Naive thymus-derived CD4-positive, alpha-beta T cell (primary cell): ENCODE results near the gene NKAIN2. TPM values are rescaled to one million over a fixed set of nuclear protein-coding genes. Genes with fewer than 3 reads are reported as not detected.
A peak's percentile ranks its signal among the peaks of the same experiment; 100 is the strongest.

Experiments used
- ATAC-seq: fragments of 150-1000 bp; cut with Tn5 transposase; 2 replicates; pipeline ENCODE4 v1.10.0; 2021; ENCODE audit warnings: mild to moderate bottlenecking, moderate library complexity
- CTCF ChIA-PET: fragments of 350-600 bp; sonication (Branson Sonifier 250); formaldehyde crosslinking; loops from one replicate; lab custom pipeline; 2021; ENCODE audit warnings: antibody characterized with exemption; lab: Charles Lee
- POLR2A ChIA-PET: fragments of 350-600 bp; sonication (Branson Sonifier 250); formaldehyde crosslinking; loops from one replicate; lab custom pipeline; 2021; ENCODE audit warnings: antibody characterized with exemption, inconsistent platforms; lab: Charles Lee
- DNase-seq, 9 donors: peaks; one replicate each; pipeline versions ENCODE4 v3.0.0 to v3.0.0-alpha.2; 2020 to 2022; ENCODE audit warnings: mixed read lengths in 1 of 9
- H3K27ac ChIP-seq: one replicate; pipeline ENCODE4 v1.7.0; 2013; ENCODE audit warnings: mild to moderate bottlenecking, low read depth, low read length, moderate library complexity
- H3K27me3 ChIP-seq, 2 donors: one replicate each; pipeline ENCODE4 v1.7.0; 2013; ENCODE audit warnings: low read length in 2 of 2, mild to moderate bottlenecking in 2 of 2, moderate library complexity in 2 of 2; ENCODE audit not compliant: control insufficient read depth in 2 of 2, insufficient read depth in 2 of 2
- H3K36me3 ChIP-seq, 3 experiments: 1 replicate in 2 of 3; 2 replicates in 1 of 3; pipeline ENCODE4 v1.7.0; 2013; ENCODE audit warnings: low read length in 3 of 3, mild to moderate bottlenecking in 3 of 3, moderate library complexity in 1 of 3; ENCODE audit not compliant: insufficient read depth in 3 of 3, control insufficient read depth in 2 of 3
- H3K4me1 ChIP-seq, 2 donors: one replicate each; pipeline ENCODE4 v1.7.0; 2013; ENCODE audit warnings: low read length in 2 of 2, mild to moderate bottlenecking in 2 of 2, moderate library complexity in 1 of 2; ENCODE audit not compliant: control insufficient read depth in 2 of 2, insufficient read depth in 2 of 2
- H3K4me3 ChIP-seq: 2 replicates; pipeline ENCODE4 v1.7.0; 2013; ENCODE audit warnings: mild to moderate bottlenecking, low read length
- H3K9me3 ChIP-seq, 3 experiments: 1 replicate in 2 of 3; 2 replicates in 1 of 3; pipeline ENCODE4 v1.7.0; 2013; ENCODE audit warnings: low read length in 3 of 3; ENCODE audit not compliant: control insufficient read depth in 2 of 3
- H3K27ac Mint-ChIP-seq, 9 donors: one replicate each; pipeline ENCODE4 v1.8.0; 2020 to 2022; ENCODE audit warnings: mixed read lengths in 9 of 9, mild to moderate bottlenecking in 8 of 9, moderate library complexity in 5 of 9, inconsistent platforms in 2 of 9
- H3K27me3 Mint-ChIP-seq, 5 donors: one replicate each; pipeline ENCODE4 v1.8.0; 2021 to 2022; ENCODE audit warnings: mixed read lengths in 5 of 5, mild to moderate bottlenecking in 1 of 5
- H3K36me3 Mint-ChIP-seq, 5 donors: one replicate each; pipeline ENCODE4 v1.8.0; 2020 to 2022; ENCODE audit warnings: mixed read lengths in 5 of 5, mild to moderate bottlenecking in 3 of 5, inconsistent platforms in 1 of 5
- H3K4me1 Mint-ChIP-seq, 7 donors: one replicate each; pipeline ENCODE4 v1.8.0; 2020 to 2022; ENCODE audit warnings: mixed read lengths in 7 of 7, mild to moderate bottlenecking in 3 of 7, inconsistent platforms in 1 of 7
- H3K4me3 Mint-ChIP-seq, 10 donors: one replicate each; pipeline ENCODE4 v1.8.0; 2020 to 2022; ENCODE audit warnings: mild to moderate bottlenecking in 10 of 10, mixed read lengths in 10 of 10, moderate library complexity in 6 of 10, inconsistent platforms in 2 of 10
- H3K9me3 Mint-ChIP-seq, 11 donors: one replicate each; pipeline ENCODE4 v1.8.0; 2020 to 2022; ENCODE audit warnings: mixed read lengths in 11 of 11, mild to moderate bottlenecking in 4 of 11, inconsistent platforms in 1 of 11, moderate library complexity in 1 of 11
- intact Hi-C, 2 donors: fragments of 100-400 bp; cut with micrococcal nuclease; formaldehyde crosslinking; loops; one replicate each; pipeline ENCODE4 v1.15.1; 2023
- polyA plus RNA-seq, 2 donors: library from polyadenylated mRNA; unstranded; fragments of 300-500 nt; fragmentation: Illumina TruSeq; gene quantifications; one replicate each; pipeline ENCODE4 v1.2.3, GENCODE V29; 2021
- total RNA-seq, 6 experiments: library from RNA in 5 of 6; stranded (reverse) in 5 of 6; gene quantifications; 1 replicate in 5 of 6; 2 replicates in 1 of 6; pipeline ENCODE4 v1.2.3 and lab custom pipeline; 2021 to 2026

Gene NKAIN2
- total and polyA plus RNA-seq, 7 experiments from 2014 or later: 0.21 to 2.9 TPM; not detected in 5

- no peak for ATAC-seq
- intact Hi-C loops: loop anchor here in 1 of 2 donors (5.0 kb wide), 1 partner anchor 1047 kb away; no protein-coding TSS in a partner anchor
- Histone ChIP-seq H3K4me1 (no peaks in the 10 kb centered on the region), H3K27me3 (no peaks in the 10 kb centered on the region), H3K4me3 (no peak overlapping the region), H3K9me3 (no peaks in the 10 kb centered on the region), H3K36me3 (no peaks in the 10 kb centered on the region), H3K27ac (no peak overlapping the region)
- DNase-seq: no peak
- Mint-ChIP-seq H3K36me3 (peaks cover 0 to 4% (median 0%) of the 10 kb centered on the region in 5 donors), H3K4me3 (peak overlapping the region in 6 of 10 donors; percentile 1 to 81 (median 58)), H3K9me3 (no peaks in the 10 kb centered on the region), H3K4me1 (peaks cover 4 to 14% (median 8%) of the 10 kb centered on the region in 7 donors), H3K27ac (no peak overlapping the region), H3K27me3 (peaks cover 46 to 62% (median 50%) of the 10 kb centered on the region in 5 donors)
- CTCF ChIA-PET: interaction anchor here (0.6 kb wide), 1 partner anchor 10 kb away, joined by 3 read pairs; no protein-coding TSS in a partner anchor
- POLR2A ChIA-PET: no interaction called here
These were observed 1.3 kb downstream of the NKAIN2 start for GRCh38 chr6:123804787-123805540.

GRCh38 chr6:123805921-123806320 lies 2.3 kb downstream of the NKAIN2 start:
- ATAC-seq: no peak
- POLR2A ChIA-PET: no interaction called here
- Mint-ChIP-seq H3K27me3 (peaks cover 43 to 61% (median 49%) of the 10 kb centered on the region in 5 donors), H3K9me3 (no peaks in the 10 kb centered on the region), H3K36me3 (peaks cover 0 to 4% (median 0%) of the 10 kb centered on the region in 5 donors), H3K4me1 (peaks cover 4 to 14% (median 8%) of the 10 kb centered on the region in 7 donors), H3K27ac (no peak overlapping the region), H3K4me3 (no peak overlapping the region)
- Histone ChIP-seq H3K4me3 (no peak overlapping the region), H3K36me3 (no peaks in the 10 kb centered on the region), H3K9me3 (no peaks in the 10 kb centered on the region), H3K27ac (no peak overlapping the region), H3K4me1 (no peaks in the 10 kb centered on the region), H3K27me3 (no peaks in the 10 kb centered on the region)
- CTCF ChIA-PET: no interaction called here
- DNase-seq: no peak
- intact Hi-C loops: no loop called here

- peaks cover 40 to 57% (median 46%) of the 10 kb centered on the region in 5 donors for H3K27me3 Mint-ChIP-seq
These were observed 2.9 kb downstream of the NKAIN2 start for GRCh38 chr6:123806561-123806960.

GRCh38 chr6:123808556-123808955 lies 4.9 kb downstream of the NKAIN2 start:
- H3K27me3 Mint-ChIP-seq: peaks cover 33 to 49% (median 37%) of the 10 kb centered on the region in 5 donors
- no peak for DNase-seq
- no peaks in the 10 kb centered on the region for H3K9me3 Mint-ChIP-seq
- no peak for ATAC-seq
- intact Hi-C loops: no loop called here
- peaks cover 3 to 9% (median 6%) of the 10 kb centered on the region in 7 donors for H3K4me1 Mint-ChIP-seq
- POLR2A ChIA-PET: no interaction called here
- Histone ChIP-seq H3K27ac (no peak overlapping the region), H3K36me3 (no peaks in the 10 kb centered on the region), H3K9me3 (no peaks in the 10 kb centered on the region), H3K27me3 (no peaks in the 10 kb centered on the region), H3K4me1 (no peaks in the 10 kb centered on the region), H3K4me3 (no peak overlapping the region)
- peaks cover 0 to 4% (median 0%) of the 10 kb centered on the region in 5 donors for H3K36me3 Mint-ChIP-seq
- H3K4me3 Mint-ChIP-seq: no peak overlapping the region
- H3K27ac Mint-ChIP-seq: no peak overlapping the region
- CTCF ChIA-PET: no interaction called here

More at GRCh38 chr6:123806561-123806960, 2.9 kb downstream of the NKAIN2 start:
- Histone ChIP-seq H3K9me3 (no peaks in the 10 kb centered on the region), H3K4me3 (no peak overlapping the region), H3K36me3 (no peaks in the 10 kb centered on the region), H3K4me1 (no peaks in the 10 kb centered on the region), H3K27me3 (no peaks in the 10 kb centered on the region), H3K27ac (no peak overlapping the region)
- intact Hi-C loops: no loop called here
- H3K4me3 Mint-ChIP-seq: no peak overlapping the region
- CTCF ChIA-PET: no interaction called here
- POLR2A ChIA-PET: no interaction called here
- DNase-seq: no peak
- no peak for ATAC-seq
- no peaks in the 10 kb centered on the region for H3K9me3 Mint-ChIP-seq
- no peak overlapping the region for H3K27ac Mint-ChIP-seq
- H3K36me3 Mint-ChIP-seq: peaks cover 0 to 4% (median 0%) of the 10 kb centered on the region in 5 donors
- peaks cover 4 to 14% (median 8%) of the 10 kb centered on the region in 7 donors for H3K4me1 Mint-ChIP-seq

GRCh38 chr6:123810214-123810613 lies 6.5 kb downstream of the NKAIN2 start:
- no peaks in the 10 kb centered on the region for H3K36me3 ChIP-seq
- ChIA-PET POLR2A (no interaction called here), CTCF (no interaction called here)
- no peak overlapping the region for H3K4me3 Mint-ChIP-seq
- H3K27me3 ChIP-seq: no peaks in the 10 kb centered on the region
- no peaks in the 10 kb centered on the region for H3K36me3 Mint-ChIP-seq
- H3K4me3 ChIP-seq: no peak overlapping the region
- ATAC-seq: no peak
- no peak overlapping the region for H3K27ac Mint-ChIP-seq
- no peak for DNase-seq
- no peaks in the 10 kb centered on the region for H3K9me3 ChIP-seq
- H3K27ac ChIP-seq: no peak overlapping the region
- H3K4me1 Mint-ChIP-seq: no peaks in the 10 kb centered on the region
- no peaks in the 10 kb centered on the region for H3K4me1 ChIP-seq
- intact Hi-C loops: no loop called here
- H3K27me3 Mint-ChIP-seq: peaks cover 20 to 39% (median 22%) of the 10 kb centered on the region in 5 donors
- H3K9me3 Mint-ChIP-seq: no peaks in the 10 kb centered on the region

GRCh38 chr6:123810948-123811347 lies 7.3 kb downstream of the NKAIN2 start:
- no peak overlapping the region for H3K4me3 Mint-ChIP-seq
- CTCF ChIA-PET: no interaction called here
- H3K36me3 ChIP-seq: no peaks in the 10 kb centered on the region

More at GRCh38 chr6:123810948-123811347, 7.3 kb downstream of the NKAIN2 start:
- H3K36me3 Mint-ChIP-seq: no peaks in the 10 kb centered on the region
- H3K9me3 Mint-ChIP-seq: no peaks in the 10 kb centered on the region
- Histone ChIP-seq H3K4me3 (no peak overlapping the region), H3K27me3 (no peaks in the 10 kb centered on the region), H3K9me3 (no peaks in the 10 kb centered on the region), H3K4me1 (no peaks in the 10 kb centered on the region), H3K27ac (no peak overlapping the region)
- DNase-seq (no peak), ATAC-seq (no peak)
- H3K27me3 Mint-ChIP-seq: peaks cover 15 to 36% (median 16%) of the 10 kb centered on the region in 5 donors
- POLR2A ChIA-PET: no interaction called here
- no peak overlapping the region for H3K27ac Mint-ChIP-seq
- no peaks in the 10 kb centered on the region for H3K4me1 Mint-ChIP-seq
- intact Hi-C loops: no loop called here
